Measurements from ENCODE around the gene CD72. TPM values are rescaled to one million over a fixed set of nuclear protein-coding genes. Genes with fewer than 3 reads are reported as not detected.

CD72 gene
- total RNA-seq: 10 to 100 TPM in 1 of 4 donors, 1 to 10 TPM in 3; 1.1 to 37.6 (median 3.9) TPM

DNA sequence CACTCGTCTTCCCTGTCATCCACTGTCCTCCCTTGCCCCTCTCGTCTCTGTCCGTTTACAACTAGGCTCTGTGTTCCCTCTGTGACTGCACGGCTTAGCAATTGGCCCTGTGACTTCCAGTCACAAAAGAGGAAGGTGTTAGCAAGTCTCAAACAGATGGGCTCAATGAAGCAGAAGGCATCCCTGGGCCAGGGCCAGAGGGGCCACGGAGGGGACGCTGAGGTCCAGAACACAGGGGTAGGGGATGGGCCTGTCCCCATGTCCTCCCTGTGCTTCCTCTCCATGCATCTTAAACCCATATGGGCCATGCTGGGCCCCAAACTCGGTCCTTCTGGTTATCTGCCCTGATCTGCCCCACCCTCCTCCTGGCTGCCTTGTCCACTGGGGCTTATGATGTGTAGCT, at the start of gene CD72:
CD72 (minus strand) TSS at position 89 of the 403 bp plus-strand sequence. CDS start 110 bp downstream, outside the sequence.
- TF ChIP-seq CTCF (IDR thresholded peaks at IDR 0.05; ENCODE audit: low read depth): no peak

GRCh38 chr9:35667939-35668338, 49.7 kb upstream of the CD72 start:
- TF ChIP-seq CTCF (IDR thresholded peaks at IDR 0.05; ENCODE audit: low read depth): no peak

DNA sequence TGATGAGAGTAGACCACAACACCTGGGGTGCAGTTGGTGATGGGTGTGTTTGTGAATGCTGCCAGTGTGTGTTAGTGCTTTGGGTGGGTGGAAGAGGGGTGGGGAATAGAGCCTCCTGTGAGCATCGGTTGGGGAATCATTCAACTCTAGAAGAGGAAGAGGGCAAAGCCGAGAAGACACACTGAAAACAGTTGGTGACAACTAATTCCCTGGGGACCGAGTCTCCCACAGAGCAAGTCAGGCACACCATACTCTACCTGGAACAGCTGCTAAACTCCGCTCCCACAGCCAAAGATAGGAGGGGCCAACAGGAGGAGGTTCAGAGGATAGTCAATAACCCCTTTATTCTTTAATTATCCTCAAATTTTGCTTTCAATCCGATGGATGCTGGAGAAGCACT, 48.3 kb upstream of the CD72 start:
- no peak for TF ChIP-seq CTCF (IDR thresholded peaks at IDR 0.05; ENCODE audit: low read depth)

- no peak for TF ChIP-seq CTCF (IDR thresholded peaks at IDR 0.05; ENCODE audit: low read depth)
Observed at GRCh38 chr9:35666045-35666444, 47.8 kb upstream of the CD72 start.

DNA sequence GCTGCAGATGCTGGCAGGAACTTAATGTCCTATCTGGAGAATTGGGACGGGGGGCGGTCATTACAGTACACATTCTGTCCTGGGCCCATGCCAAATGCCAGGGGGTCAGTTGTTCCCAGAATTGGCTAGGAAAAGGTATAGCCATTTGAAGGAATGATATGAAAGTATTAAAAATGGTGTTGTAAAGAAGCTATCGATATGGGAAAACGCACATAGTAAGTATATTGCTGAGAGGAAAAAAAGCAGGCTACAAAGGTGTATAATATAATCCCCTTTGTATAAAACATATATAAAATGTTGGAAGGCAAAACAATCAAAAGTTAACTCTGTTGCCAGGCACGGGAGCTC, 47.2 kb upstream of the CD72 start:
- TF ChIP-seq CTCF (IDR thresholded peaks at IDR 0.05; ENCODE audit: low read depth): no peak

DNA sequence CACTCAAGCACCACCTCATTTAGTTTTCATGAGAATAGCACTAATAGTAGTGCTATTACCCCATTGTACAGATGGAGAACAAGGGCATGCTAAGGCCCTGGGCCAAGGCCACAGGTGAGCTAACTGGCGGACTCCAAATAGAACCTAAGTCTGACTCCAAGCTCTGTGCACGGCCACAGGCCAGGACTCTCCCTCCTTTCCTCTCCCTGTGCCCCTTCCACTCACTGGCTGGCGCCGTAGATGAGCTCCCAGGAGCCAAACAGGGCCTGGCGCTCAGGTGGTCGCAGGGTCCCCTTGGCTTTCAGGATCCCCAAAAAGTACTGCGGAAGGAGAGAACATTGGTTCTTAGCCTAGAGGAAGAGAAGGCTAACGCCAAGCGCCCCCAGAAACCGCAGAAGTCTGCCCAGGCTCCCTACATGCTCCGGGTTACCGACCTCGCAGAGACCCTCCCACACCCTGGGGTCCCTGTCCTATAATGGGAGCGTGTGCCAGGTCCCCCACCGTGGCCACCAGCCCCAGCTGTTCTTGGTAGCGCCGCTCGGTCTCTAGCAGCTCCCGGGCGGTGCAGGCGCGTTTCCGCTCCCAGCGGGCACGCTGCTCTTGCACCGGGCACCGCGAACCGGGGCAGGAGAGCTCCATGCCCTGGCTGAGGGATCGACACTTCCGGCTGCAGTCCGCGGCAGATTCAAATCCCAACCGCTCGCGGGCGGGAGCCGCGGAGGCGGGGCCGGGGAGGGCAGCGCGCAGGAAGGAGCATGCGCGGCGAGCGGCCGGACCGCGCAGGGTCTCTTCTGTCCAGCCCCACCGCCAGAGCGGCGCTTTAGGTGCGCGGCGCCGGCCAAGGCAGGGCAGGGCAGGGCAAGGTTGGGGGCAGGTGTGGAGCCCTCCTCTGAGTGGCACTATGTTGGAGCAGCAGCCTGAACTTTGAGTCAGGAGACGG, 46.6 kb upstream of the CD72 start, which contains the start of gene ARHGEF39:
ARHGEF39 (minus strand) TSS at position 665 of the 940 bp plus-strand sequence; CDS start at position 639, 26 bp downstream.
- no peak for TF ChIP-seq CTCF (IDR thresholded peaks at IDR 0.05; ENCODE audit: low read depth)

DNA sequence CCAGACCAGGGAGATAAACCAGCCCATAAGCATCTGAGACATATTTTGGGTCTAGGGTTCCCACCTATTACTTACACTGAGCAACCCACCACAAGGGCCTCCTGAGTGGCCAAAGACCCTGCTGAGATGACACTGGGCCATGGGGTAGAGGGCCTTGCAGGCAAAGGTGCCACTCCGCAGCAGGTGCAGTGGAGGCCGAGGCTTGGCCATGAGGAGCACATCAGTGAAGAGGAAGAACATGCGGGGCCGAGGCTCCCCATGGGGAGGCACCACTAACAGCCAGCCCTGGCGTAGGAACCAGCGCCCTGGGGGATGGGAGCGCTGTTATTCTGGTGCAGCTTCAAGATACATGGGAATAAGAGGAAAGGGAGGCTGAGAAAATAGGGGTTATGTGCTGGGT, 44.2 kb upstream of the CD72 start:
- no peak for TF ChIP-seq CTCF (IDR thresholded peaks at IDR 0.05; ENCODE audit: low read depth)
